OCI-LY3 (cell line): ENCODE results near the gene SSBP1.

Experiments used
- CTCF ChIP-seq: fragments of 200-600, 300-600 bp; sonication (generic); IDR thresholded peaks from 2 replicates; pipeline ENCODE4 v1.5.1; 2014; ENCODE audit warnings: antibody characterized with exemption, low read length, low read depth
- EZH2phosphoT487 ChIP-seq: fragments of 200-600 bp; shearing (Covaris generic); IDR thresholded peaks from 2 replicates; pipeline ENCODE4 v1.6.1; 2018; ENCODE audit warnings: antibody characterized with exemption, mixed run types, low read depth

GRCh38 chr7:141709318-141709717, 28.8 kb upstream of the SSBP1 start:
- TF ChIP-seq CTCF, result no peak
- TF ChIP-seq EZH2phosphoT487, result no peak
